ENCODE data around the gene GCA. TPM values are rescaled to one million over a fixed set of nuclear protein-coding genes. Genes with fewer than 3 reads are reported as not detected.

GCA gene
- total and polyA plus RNA-seq, 2 of the 8 experiments (the other 6 are each of a cell fraction or from before 2014, with no cell fraction given): 37.4 to 42.0 TPM

DNA sequence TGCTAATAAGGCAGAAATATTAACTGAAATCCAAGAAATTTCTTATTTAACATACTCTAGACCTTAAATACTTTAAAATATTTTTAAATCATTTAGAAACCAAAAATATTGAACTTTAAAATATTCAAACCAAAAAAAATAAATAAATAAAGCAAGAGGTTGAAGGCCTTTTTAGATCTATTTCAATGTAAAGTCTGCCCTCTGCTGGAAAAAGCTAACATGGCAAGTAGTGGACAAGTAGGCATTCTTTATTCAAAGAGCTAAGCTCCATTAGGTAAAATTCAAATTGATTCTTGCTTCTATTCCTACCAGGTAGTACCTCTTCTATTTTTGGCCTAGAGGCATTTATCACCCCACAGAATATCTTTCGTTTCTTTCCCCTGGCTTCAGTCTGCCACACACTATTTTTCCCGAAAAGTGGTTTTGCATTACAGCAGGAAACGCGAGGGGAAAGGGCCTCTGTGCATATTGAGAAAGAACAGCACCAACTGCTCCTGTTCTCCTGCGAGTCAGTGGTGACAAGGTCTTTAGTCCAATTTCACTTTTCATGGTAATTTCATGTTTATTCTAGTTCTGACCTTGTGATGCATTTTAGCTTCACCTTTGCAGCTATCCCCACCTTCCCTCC is 45.9 kb upstream of the GCA start:
- no peak overlapping the region for H2BK20ac ChIP-seq (ENCODE audit: low read length)
- TF ChIP-seq RBBP5 (IDR thresholded peaks at IDR 0.05; ENCODE audit: borderline replicate concordance, low read depth, low read length) (no peak), RAD21 (IDR thresholded peaks at IDR 0.05 in 1 of 2, conservative IDR thresholded peaks at IDR 0.05 in 1 of 2; ENCODE audit: low read depth in 2 of 2, low read length in 2 of 2) (peak; percentile 77 to 80), CTCF (IDR thresholded peaks at IDR 0.05; ENCODE audit: control extremely low read depth in 1 of 3, insufficient read depth in 1 of 3, low read depth in 1 of 3, low read length in 3 of 3) (peak in 2 of 3 experiments; percentile 56 to 70; a peak in 2 of 4 replicates)
- no peak overlapping the region for H4K8ac ChIP-seq (ENCODE audit: extremely low read depth, insufficient read depth, low read length)
- H3K14ac ChIP-seq (ENCODE audit: insufficient read length): no peak overlapping the region
- H3K23me2 ChIP-seq (ENCODE audit: low read depth, low read length): no peaks in the 10 kb centered on the region
- H4K5ac ChIP-seq (ENCODE audit: insufficient read length, low read depth, low read length): no peak overlapping the region
- H3K9me3 ChIP-seq (ENCODE audit: insufficient read depth in 2 of 2, low read depth in 1 of 2, low read length in 1 of 2): no peaks in the 10 kb centered on the region
- no peaks in the 10 kb centered on the region for H3K79me2 ChIP-seq (ENCODE audit: control insufficient read depth in 1 of 2, insufficient read depth in 2 of 2, low read length in 2 of 2)
- H3K9ac ChIP-seq (replicated peaks in 1 of 4; ENCODE audit: extremely low read depth in 1 of 4, low read depth in 3 of 4, low read length in 3 of 4): peak overlapping the region in 1 of 4 experiments; percentile 34; a peak in 1 of 7 replicates
- H3K56ac ChIP-seq (replicated peaks; ENCODE audit: insufficient read length, low read depth, low read length): no peak overlapping the region
- ChIA-PET POLR2A (ENCODE audit: partially characterized antibody) (no interaction called here), CTCF (ENCODE audit: partially characterized antibody) (interaction anchor here (0.5 to 8.5 kb wide), 53 partner anchors 9 to 727 kb away, joined by 3 to 188 read pairs (median 5); partner anchors contain the start of genes FAP, GCG and IFIH1)
- DNase-seq (ENCODE audit: low read depth in 1 of 2, low spot score in 2 of 2) (peak in 1 of 2 experiments; percentile 70), FAIRE-seq (peak; percentile 65)
- no peaks in the 10 kb centered on the region for H3K36me3 ChIP-seq (ENCODE audit: control insufficient read depth in 2 of 4, insufficient read depth in 4 of 4, low read length in 3 of 4)
- H3K4me2 ChIP-seq (ENCODE audit: insufficient read depth in 1 of 2, low read depth in 2 of 2, low read length in 2 of 2): no peak overlapping the region
- no peak overlapping the region for H3K23ac ChIP-seq (ENCODE audit: insufficient read length)
- no peak overlapping the region for H3K4me3 ChIP-seq (ENCODE audit: extremely low read depth in 1 of 4, insufficient read depth in 2 of 4, low read depth in 3 of 4, low read length in 4 of 4)
- H3K4ac ChIP-seq (replicated peaks; ENCODE audit: insufficient read length, low read depth, low read length): no peak overlapping the region
- H3K27me3 ChIP-seq (replicated peaks in 1 of 4; ENCODE audit: control insufficient read depth in 3 of 4, extremely low read depth in 1 of 4, insufficient read depth in 3 of 4, low read length in 3 of 4): no peaks in the 10 kb centered on the region
- no peak overlapping the region for H2BK120ac ChIP-seq (replicated peaks; ENCODE audit: low read depth, low read length)
- H3K79me1 ChIP-seq (ENCODE audit: low read depth, low read length): no peaks in the 10 kb centered on the region
- 70% methylated on average over 5 of the region's 5 CpGs; no CpG with 5 or more reads in 1 of the 2 experiments for WGBS, 2 experiments (ENCODE audit: extremely low coverage in 1 of 2, insufficient coverage in 1 of 2, insufficient read length in 1 of 2, insufficient replicate concordance in 2 of 2, low coverage in 1 of 2, low lambda C conversion rate in 2 of 2, missing lambda C conversion rate in 1 of 2)
- H3K27ac ChIP-seq (ENCODE audit: low read depth, low read length): no peak overlapping the region
- H2AFZ ChIP-seq (ENCODE audit: low read length): no peak overlapping the region
- no peaks in the 10 kb centered on the region for H3K4me1 ChIP-seq (replicated peaks in 1 of 4; ENCODE audit: control insufficient read depth in 3 of 4, insufficient read depth in 4 of 4, low read length in 3 of 4)
- no peak overlapping the region for H2AK5ac ChIP-seq (ENCODE audit: low read depth, low read length)
- no peak overlapping the region for H2BK12ac ChIP-seq (ENCODE audit: low read depth, low read length)
- no peak overlapping the region for H3K18ac ChIP-seq (ENCODE audit: extremely low read depth, low read length)
- no peaks in the 10 kb centered on the region for H4K20me1 ChIP-seq (replicated peaks in 1 of 2; ENCODE audit: control insufficient read depth in 1 of 2, insufficient read depth in 2 of 2, low read length in 2 of 2)
- H4K91ac ChIP-seq (replicated peaks; ENCODE audit: insufficient read length, low read length): no peak overlapping the region
- no peak overlapping the region for H2BK5ac ChIP-seq (ENCODE audit: low read depth, low read length)
- H2BK15ac ChIP-seq (ENCODE audit: low read length): no peak overlapping the region

All from H1 (cell line).